DOHH2 (cell line): ENCODE results near the gene LILRA5.
A peak's percentile ranks its signal among the peaks of the same experiment; 100 is the strongest.

ENCODE experiments used
- H3F3A ChIP-seq: fragments of 200-600 bp; sonication (generic), shearing (Covaris generic); 2 replicates; pipeline ENCODE4 v1.6.0; 2016; ENCODE audit warnings: antibody characterized with exemption, mild to moderate bottlenecking; ENCODE audit not compliant: control insufficient read depth, insufficient read depth
- H3K27ac ChIP-seq: fragments of 200-600 bp; sonication (generic); 2 replicates; pipeline ENCODE4 v1.5.1; 2014; ENCODE audit warnings: low read depth, mild to moderate bottlenecking, low read length, moderate library complexity
- H3K27me3 ChIP-seq: fragments of 200-600 bp; sonication (generic); 2 replicates; pipeline ENCODE4 v1.6.1; 2014; ENCODE audit warnings: mild to moderate bottlenecking, low read length, mixed read lengths; ENCODE audit not compliant: control insufficient read depth
- H3K36me3 ChIP-seq: fragments of 200-600 bp; sonication (generic); 2 replicates; pipeline ENCODE4 v1.6.1; 2014; ENCODE audit warnings: mild to moderate bottlenecking, low read length, moderate library complexity, mixed read lengths; ENCODE audit not compliant: control insufficient read depth
- H3K4me1 ChIP-seq: fragments of 200-600 bp; sonication (generic); 2 replicates; pipeline ENCODE4 v1.6.1; 2014; ENCODE audit warnings: mild to moderate bottlenecking, low read length, mixed read lengths; ENCODE audit not compliant: control insufficient read depth
- H3K4me2 ChIP-seq: fragments of 200-600 bp; sonication (generic); 2 replicates; pipeline ENCODE4 v1.6.0; 2014; ENCODE audit warnings: mild to moderate bottlenecking, low read length, moderate library complexity
- H3K4me3 ChIP-seq: fragments of 200-600 bp; sonication (generic); 2 replicates; pipeline ENCODE4 v1.5.1; 2014; ENCODE audit warnings: mild to moderate bottlenecking, low read length, mixed read lengths
- H3K79me2 ChIP-seq: fragments of 200-600 bp; sonication (generic); 2 replicates; pipeline ENCODE4 v1.6.1; 2014; ENCODE audit warnings: mild to moderate bottlenecking, low read length, mixed read lengths; ENCODE audit not compliant: control insufficient read depth
- H3K9me2 ChIP-seq: fragments of 200-600 bp; sonication (generic); replicated peaks from 2 replicates; pipeline ENCODE4 v1.6.1; 2014; ENCODE audit warnings: mild to moderate bottlenecking, low read length, mixed read lengths; ENCODE audit not compliant: control insufficient read depth
- H3K9me3 ChIP-seq: fragments of 200-600 bp; sonication (generic); 2 replicates; pipeline ENCODE4 v1.6.1; 2014; ENCODE audit warnings: antibody characterized with exemption, low read length, mixed read lengths; ENCODE audit not compliant: control insufficient read depth, insufficient read depth
- H4K20me1 ChIP-seq: fragments of 200-600 bp; sonication (generic); 2 replicates; pipeline ENCODE4 v1.6.0; 2014; ENCODE audit warnings: low read depth, mild to moderate bottlenecking, antibody characterized with exemption, low read length, moderate library complexity; ENCODE audit not compliant: control insufficient read depth, insufficient read depth
- EZH2phosphoT487 ChIP-seq: fragments of 200-600 bp; sonication (generic); IDR thresholded peaks from 2 replicates; pipeline ENCODE4 v1.6.1; 2017; ENCODE audit warnings: borderline replicate concordance, mild to moderate bottlenecking, antibody characterized with exemption, low read length, moderate library complexity, mixed read lengths
- TF ChIP-seq, protein P1 (sequence below): fragments of 200-600 bp; sonication (generic); IDR thresholded peaks from one replicate; pipeline ENCODE4 v1.5.1; 2014; ENCODE audit warnings: antibody characterized with exemption, mild to moderate bottlenecking, low read depth, low read length; ENCODE audit not compliant: poor library complexity, severe bottlenecking

Gene LILRA5

DNA sequence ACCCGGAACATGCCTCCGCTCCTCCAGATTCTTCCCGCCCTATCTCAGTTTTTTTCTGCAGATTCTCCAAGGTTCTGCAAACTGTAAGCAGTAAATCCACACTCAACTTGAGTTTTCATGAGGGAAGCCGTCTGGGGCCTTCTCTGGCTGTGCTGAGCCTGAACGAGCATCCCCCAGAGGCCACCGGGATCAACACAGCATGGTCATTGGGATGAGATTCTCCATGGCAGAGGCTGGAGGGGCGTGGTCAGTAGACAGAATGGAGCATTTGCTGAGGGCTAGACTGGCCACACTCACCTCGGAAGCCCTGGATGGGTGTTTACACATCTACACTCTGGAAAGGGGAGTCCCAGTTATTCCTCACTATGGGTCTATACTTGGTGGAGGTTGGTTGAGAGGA, 28.3 kb upstream of the LILRA5 start:
- Histone ChIP-seq H3K79me2 (no peaks in the 10 kb centered on the region), H3K27me3 (peaks cover 47% of the 10 kb centered on the region), H3K9me3 (no peaks in the 10 kb centered on the region), H3K27ac (no peak overlapping the region), H3F3A (peaks cover 3% of the 10 kb centered on the region; the same call in 1 of the 2 replicates), H3K36me3 (no peaks in the 10 kb centered on the region), H4K20me1 (no peaks in the 10 kb centered on the region), H3K4me1 (peaks cover 38% of the 10 kb centered on the region), H3K9me2 (no peaks in the 10 kb centered on the region), H3K4me2 (no peak overlapping the region), H3K4me3 (no peak overlapping the region)
- no peak for TF ChIP-seq EZH2phosphoT487
- TF ChIP-seq, protein P1, sequence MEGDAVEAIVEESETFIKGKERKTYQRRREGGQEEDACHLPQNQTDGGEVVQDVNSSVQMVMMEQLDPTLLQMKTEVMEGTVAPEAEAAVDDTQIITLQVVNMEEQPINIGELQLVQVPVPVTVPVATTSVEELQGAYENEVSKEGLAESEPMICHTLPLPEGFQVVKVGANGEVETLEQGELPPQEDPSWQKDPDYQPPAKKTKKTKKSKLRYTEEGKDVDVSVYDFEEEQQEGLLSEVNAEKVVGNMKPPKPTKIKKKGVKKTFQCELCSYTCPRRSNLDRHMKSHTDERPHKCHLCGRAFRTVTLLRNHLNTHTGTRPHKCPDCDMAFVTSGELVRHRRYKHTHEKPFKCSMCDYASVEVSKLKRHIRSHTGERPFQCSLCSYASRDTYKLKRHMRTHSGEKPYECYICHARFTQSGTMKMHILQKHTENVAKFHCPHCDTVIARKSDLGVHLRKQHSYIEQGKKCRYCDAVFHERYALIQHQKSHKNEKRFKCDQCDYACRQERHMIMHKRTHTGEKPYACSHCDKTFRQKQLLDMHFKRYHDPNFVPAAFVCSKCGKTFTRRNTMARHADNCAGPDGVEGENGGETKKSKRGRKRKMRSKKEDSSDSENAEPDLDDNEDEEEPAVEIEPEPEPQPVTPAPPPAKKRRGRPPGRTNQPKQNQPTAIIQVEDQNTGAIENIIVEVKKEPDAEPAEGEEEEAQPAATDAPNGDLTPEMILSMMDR: no peak

DNA sequence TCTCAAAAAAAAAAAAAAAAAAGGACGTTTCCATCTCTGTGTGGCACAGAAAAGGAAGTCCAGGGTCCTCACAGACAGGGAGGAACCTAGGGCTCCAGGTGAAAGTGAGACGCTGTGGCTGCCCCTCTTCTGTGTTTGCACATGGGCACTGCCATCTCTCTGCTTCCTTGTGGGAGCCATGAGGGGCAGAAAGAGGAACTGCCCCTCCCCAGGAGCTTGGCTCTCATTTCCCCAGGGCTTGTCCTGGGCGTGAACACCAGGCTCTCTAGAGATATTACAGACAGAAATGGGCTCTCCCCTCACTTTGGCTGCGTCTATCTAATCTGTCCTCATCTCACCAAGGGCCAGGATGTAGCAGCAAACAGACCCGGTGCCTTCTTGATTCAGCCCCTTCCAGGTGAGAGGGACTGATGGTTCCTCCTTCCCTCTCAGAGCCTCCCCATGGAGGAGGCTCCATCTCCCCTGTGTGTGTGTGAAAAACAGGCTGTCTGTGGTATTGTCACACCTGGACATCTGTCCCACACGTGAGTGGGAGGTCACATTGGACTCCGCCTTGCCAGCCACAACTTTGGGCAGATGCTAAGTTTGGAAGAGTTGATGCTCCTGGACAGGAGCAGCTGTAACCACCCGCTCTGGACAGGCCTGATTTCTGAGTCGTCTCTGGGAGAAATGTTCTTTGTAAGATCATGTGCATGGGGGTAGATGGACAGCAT, 26.8 kb upstream of the LILRA5 start:
- Histone ChIP-seq H3K27me3 (peaks cover 40% of the 10 kb centered on the region), H3K4me3 (no peak overlapping the region), H3K36me3 (no peaks in the 10 kb centered on the region), H3K79me2 (no peaks in the 10 kb centered on the region), H3F3A (peaks cover 3% of the 10 kb centered on the region; the same call in 1 of the 2 replicates), H3K27ac (no peak overlapping the region), H3K9me2 (no peaks in the 10 kb centered on the region), H3K9me3 (no peaks in the 10 kb centered on the region), H3K4me2 (0 out of 2 replicates have a peak overlapping the region, but pooled peaks have one; percentile 24), H4K20me1 (no peaks in the 10 kb centered on the region), H3K4me1 (peaks cover 24% of the 10 kb centered on the region)
- no peak for TF ChIP-seq EZH2phosphoT487
- TF ChIP-seq, protein P1: no peak

DNA sequence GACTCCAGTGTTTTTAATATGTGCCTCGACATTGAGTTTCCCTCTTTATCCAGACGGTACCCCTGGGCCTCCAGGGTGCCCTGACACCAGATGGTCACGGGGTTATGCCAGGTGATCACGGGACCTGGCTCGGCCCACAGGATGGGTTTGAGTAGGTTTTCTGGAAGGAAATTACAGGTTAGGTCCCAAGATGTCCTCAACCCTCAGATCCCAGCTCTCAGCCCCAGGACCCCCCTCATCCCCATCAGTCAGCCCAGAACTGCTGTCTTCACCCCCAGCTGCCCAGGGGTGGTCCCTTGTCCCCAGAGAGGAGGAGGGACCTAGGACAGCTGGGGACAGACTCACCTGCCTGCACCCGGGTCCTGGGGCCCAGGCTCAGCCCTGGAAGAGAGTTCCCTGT, 25.6 kb upstream of the LILRA5 start:
- no peak for TF ChIP-seq EZH2phosphoT487
- TF ChIP-seq, protein P1: no peak
- Histone ChIP-seq H3K4me1 (peaks cover 16% of the 10 kb centered on the region), H3K27me3 (peaks cover 38% of the 10 kb centered on the region), H3K9me2 (no peaks in the 10 kb centered on the region), H3K27ac (no peak overlapping the region), H3K4me3 (no peak overlapping the region), H3K36me3 (no peaks in the 10 kb centered on the region), H3K79me2 (no peaks in the 10 kb centered on the region), H3F3A (peaks cover 3% of the 10 kb centered on the region; the same call in 1 of the 2 replicates), H3K9me3 (no peaks in the 10 kb centered on the region), H4K20me1 (no peaks in the 10 kb centered on the region), H3K4me2 (no peak overlapping the region)
